ENCODE measurements around the gene ATP2C2.
"Not testable (repeated sequence)": the region's sequence is repeated elsewhere in the genome, so short reads cannot be mapped to it uniquely, and the experiment has no call there.

The ATP2C2 gene

DNA sequence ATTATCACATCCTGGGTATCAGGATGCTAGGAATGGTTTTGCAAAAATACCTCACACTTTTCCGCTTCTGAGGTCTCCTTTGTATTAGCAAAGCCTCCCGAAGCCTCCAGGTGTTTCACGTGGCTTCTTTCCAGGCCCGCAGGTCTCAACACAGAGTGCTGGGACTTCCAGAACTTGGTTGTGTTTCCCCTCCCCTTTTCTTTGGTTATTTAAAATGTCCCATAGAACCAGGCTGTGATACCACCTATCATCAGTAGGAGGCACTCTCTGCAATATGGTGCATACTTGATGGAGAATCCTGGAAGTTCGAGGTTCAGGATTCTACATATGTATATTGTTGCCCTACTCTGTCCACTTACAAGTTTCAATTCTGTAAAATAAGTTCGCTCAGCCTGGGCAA is 28.8 kb downstream of the ATP2C2 start:
- DNase-seq (ENCODE audit: low spot score), result no peak
- TF ChIP-seq, protein P1, sequence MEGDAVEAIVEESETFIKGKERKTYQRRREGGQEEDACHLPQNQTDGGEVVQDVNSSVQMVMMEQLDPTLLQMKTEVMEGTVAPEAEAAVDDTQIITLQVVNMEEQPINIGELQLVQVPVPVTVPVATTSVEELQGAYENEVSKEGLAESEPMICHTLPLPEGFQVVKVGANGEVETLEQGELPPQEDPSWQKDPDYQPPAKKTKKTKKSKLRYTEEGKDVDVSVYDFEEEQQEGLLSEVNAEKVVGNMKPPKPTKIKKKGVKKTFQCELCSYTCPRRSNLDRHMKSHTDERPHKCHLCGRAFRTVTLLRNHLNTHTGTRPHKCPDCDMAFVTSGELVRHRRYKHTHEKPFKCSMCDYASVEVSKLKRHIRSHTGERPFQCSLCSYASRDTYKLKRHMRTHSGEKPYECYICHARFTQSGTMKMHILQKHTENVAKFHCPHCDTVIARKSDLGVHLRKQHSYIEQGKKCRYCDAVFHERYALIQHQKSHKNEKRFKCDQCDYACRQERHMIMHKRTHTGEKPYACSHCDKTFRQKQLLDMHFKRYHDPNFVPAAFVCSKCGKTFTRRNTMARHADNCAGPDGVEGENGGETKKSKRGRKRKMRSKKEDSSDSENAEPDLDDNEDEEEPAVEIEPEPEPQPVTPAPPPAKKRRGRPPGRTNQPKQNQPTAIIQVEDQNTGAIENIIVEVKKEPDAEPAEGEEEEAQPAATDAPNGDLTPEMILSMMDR (IDR thresholded peaks at IDR 0.05; ENCODE audit: extremely low read depth, missing control alignments), result no peak

DNA sequence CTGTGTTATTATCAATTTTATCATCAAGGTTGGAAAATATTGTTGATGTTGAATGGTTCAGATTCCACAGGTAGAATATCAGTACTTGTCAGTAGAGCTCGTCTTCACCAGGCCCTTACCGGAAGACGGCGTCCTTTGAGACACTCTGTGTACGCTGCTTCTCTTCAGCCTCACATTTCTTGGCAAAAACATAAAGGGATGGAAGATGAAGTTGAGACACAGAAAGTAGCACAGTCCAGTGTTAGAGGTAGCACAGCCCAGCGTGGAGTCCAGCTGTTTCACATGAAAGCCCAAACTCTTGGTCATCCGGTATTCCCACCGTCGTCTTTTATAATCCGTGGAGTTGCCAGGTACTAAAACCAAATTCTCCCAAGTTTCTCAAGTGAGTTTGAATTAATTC is 30.4 kb downstream of the ATP2C2 start:
- TF ChIP-seq, protein P1 (IDR thresholded peaks at IDR 0.05; ENCODE audit: extremely low read depth, missing control alignments), result no peak
- no peak for DNase-seq (ENCODE audit: low spot score)

DNA sequence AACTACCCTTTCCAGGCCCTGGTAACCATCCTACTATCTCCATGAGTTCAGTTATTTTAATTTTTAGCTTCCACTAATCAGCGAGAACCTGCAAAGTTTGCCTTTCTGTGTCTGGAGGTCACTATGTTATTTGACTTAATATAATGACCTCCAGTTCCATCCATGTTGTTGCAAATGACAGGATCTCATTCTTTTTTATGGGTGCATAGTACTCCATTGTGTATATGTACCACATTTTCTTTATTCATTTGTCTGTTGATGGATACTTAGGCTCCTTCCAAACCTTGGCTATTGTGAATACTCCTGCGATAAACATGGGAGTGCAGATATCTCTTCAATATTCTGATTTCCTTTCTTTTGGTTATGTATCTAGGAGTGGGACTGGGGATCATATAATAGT is 31.6 kb downstream of the ATP2C2 start:
- not testable (repeated sequence) for DNase-seq (ENCODE audit: low spot score)

DNA sequence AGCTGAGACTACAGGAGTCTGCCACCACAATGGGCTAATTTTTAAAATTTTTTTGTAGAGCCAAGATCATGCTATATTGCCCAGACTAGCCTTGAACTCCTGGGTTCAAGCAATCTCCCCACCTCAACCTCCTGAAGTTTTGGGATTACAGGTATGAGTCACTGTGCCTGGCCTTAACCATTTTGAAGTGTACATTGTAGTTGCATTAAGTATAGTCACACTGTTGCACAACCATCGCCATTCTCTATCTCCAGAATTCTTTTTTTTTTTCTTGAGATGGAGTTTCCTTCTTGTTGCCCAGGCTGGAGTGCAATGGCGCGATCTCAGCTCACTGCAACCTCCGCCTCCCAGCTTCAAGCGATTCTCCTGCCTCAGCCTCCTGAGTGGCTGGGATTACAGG is 35.1 kb downstream of the ATP2C2 start:
- not testable (repeated sequence) for DNase-seq (ENCODE audit: low spot score)

DNA sequence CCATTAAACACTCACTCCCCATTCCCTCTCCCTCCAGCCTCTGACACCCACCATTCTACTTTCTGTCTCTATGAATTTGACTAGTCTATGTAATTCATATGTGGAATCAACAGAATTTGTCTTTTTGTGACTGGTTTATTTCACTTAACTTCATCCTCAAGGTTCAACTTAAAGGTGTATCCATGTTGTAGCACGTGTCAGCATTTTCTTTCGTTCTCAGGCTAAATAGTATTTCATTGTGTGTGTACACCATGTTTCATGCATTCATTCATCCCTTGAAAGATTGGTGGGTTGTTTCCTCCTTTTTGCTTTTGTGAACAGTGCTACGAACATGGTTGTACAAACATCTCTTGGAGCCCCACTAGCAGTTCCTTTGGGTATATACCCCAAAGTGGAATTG is 36.0 kb downstream of the ATP2C2 start:
- TF ChIP-seq, protein P1 (IDR thresholded peaks at IDR 0.05; ENCODE audit: extremely low read depth, missing control alignments), result no peak
- no peak for DNase-seq (ENCODE audit: low spot score)

DNA sequence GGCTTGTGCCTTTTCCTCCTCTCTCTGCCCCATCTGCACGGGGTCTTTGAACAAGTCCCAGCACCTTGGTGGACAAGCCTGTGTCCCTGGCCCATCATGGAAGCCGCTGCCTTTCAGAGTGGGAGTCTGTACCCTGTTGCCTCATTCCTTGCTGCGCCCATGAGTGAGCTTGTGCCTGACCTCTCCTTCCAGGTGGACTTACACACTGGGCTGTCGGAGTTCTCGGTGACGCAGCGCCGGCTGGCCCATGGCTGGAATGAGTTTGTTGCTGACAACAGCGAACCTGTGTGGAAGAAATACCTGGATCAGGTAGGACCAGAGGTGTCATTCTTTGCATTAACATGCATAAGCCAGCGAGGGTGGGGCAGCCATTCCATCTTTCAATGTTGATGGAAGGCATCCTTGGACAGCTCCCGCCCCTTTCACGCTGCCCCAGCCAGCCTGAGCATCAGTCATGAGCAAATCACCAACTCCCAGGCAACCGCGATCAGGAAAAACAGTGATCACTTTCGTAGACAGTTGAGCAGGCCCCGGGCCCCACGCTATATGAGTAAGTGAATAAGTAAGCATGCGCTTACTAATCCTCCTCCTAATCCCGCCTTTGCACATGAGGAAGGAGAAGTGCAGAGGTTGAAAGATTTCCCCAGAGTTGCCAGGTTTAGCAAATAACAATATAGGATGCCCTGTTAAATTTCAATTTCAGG is 36.8 kb downstream of the ATP2C2 start:
- no peak for DNase-seq (ENCODE audit: low spot score)
- TF ChIP-seq, protein P1 (IDR thresholded peaks at IDR 0.05; ENCODE audit: extremely low read depth, missing control alignments), result no peak

DNA sequence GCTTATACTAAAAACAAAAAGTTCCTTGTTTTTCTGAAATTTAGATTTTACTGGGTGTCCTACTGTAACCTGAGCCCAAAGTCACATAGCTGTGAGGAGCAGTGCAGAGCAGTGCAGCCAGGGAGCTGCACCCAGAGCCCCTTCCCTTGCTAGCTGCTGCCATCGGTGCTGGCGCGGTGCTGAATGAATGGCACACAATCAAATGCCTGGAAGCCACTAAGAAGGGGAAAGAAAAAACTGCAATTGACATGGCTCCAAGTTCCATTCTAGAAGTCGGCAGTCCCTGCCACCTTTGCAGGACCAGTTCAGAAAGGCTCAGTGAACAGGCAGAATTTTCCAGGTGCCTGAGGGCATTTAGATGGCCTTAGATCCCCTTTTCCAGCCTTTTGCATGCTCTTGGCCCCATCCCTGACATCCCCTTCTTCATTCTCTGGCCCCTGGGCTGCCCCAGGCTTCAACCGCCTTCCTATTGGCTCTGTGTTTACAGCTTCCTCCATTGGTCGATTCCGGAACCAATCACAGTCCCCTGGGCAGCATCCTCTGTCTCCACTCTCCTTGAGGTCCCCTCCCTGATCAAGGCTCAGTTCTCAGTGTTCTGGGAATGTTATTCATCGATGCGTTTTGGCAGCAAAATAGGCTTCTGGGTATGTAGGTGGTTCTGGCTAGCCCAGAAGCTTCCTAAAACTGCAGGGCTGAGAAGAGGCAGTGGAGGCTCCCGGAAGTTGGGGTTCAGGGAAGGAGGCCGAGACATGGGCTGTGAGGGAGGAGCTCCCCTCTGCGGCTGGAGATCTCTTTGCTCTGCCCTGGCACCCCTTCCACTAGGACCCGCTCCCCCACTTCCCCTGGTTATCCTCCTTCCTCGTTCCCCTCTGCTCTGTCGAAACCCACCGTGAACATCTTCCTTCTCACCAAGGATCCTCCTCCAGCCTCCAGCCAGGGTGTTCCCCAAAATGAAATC is 37.9 kb downstream of the ATP2C2 start:
- TF ChIP-seq, protein P1 (IDR thresholded peaks at IDR 0.05; ENCODE audit: extremely low read depth, missing control alignments), result no peak
- no peak for DNase-seq (ENCODE audit: low spot score)

DNA sequence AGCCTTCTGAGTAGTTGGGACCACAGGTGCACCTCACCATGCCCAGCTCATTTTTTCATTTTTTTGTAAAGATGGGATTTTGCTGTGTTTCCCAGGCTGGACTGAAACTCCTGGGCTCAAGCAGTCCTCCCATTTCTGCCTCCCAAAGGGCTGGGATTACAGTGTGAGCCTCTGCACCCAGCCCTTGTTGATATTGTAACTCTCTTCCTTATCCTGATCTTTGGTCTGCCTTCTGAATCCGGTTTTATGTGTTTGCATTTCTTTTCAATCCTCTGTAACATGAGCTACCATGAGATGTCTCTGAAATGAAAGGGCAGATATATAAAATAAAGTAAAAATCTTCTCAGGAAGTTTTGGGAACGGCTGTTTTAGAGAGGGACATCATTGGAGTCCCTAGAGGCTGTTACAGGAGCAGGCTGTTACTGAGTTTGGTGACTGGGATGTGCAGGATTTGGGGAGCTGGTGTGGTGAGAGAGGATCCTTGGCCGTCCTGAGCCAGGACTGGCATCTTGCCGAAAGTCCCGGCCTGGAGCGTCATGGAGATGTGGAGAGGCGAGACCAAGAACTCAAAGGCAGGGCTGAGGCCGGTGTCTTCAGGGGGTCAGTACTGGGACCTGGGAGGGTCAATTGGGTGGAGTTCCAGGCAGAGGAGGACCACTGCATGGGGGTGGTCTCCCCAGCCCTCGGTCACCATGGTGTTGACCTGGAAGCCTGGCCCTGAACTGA is 39.4 kb downstream of the ATP2C2 start:
- TF ChIP-seq, protein P1 (IDR thresholded peaks at IDR 0.05; ENCODE audit: extremely low read depth, missing control alignments), result no peak
- DNase-seq (ENCODE audit: low spot score), result no peak

Data from GM20000 (cell line).